OCI-LY7 (cell line): ENCODE data around the gene FAM110D. TPM values are rescaled to one million over a fixed set of nuclear protein-coding genes. Genes with fewer than 3 reads are reported as not detected.

Source experiments
- BruUV-seq: library from RNA; stranded (reverse); fragments of 400-500 nt; replicated peaks from 2 replicates; lab custom pipeline; 2021; lab: Mats Ljungman, UMichigan
- CTCF ChIA-PET: fragments of 300-600 bp; sonication (Branson Sonifier 250); formaldehyde crosslinking; loops from one replicate; lab custom pipeline; 2022; ENCODE audit warnings: antibody characterized with exemption; ENCODE audit not compliant: unreplicated experiment; lab: Charles Lee
- POLR2A ChIA-PET: fragments of 300-600 bp; sonication (Branson Sonifier 250); formaldehyde crosslinking; loops from one replicate; lab custom pipeline; 2022; ENCODE audit warnings: antibody characterized with exemption; lab: Charles Lee
- DNase-seq: peaks from one replicate; pipeline ENCODE4 v3.0.0-alpha.2; 2015; ENCODE audit warnings: low spot score
- H2AFZ ChIP-seq: fragments of 200-600 bp; sonication (generic), shearing (Covaris generic); 2 replicates; pipeline ENCODE4 v1.6.1; 2014; ENCODE audit warnings: mild to moderate bottlenecking, antibody characterized with exemption, low read length, moderate library complexity
- H3K27ac ChIP-seq: fragments of 200-600 bp; sonication (generic); 2 replicates; pipeline ENCODE4 v1.5.1; 2014; ENCODE audit warnings: mixed run types, low read depth, mild to moderate bottlenecking, moderate library complexity, low read length, inconsistent platforms; ENCODE audit not compliant: poor library complexity, severe bottlenecking
- H3K36me3 ChIP-seq: fragments of 200-600 bp; sonication (generic); 2 replicates; pipeline ENCODE4 v1.6.1; 2014; ENCODE audit warnings: mild to moderate bottlenecking, antibody characterized with exemption, low read length, moderate library complexity, mixed read lengths; ENCODE audit not compliant: insufficient read depth
- H3K4me1 ChIP-seq: fragments of 200-600 bp; sonication (generic); 2 replicates; pipeline ENCODE4 v1.5.1; 2014; ENCODE audit warnings: mild to moderate bottlenecking, low read length; ENCODE audit not compliant: insufficient read depth, poor library complexity, severe bottlenecking
- H3K4me2 ChIP-seq: fragments of 200-600 bp; sonication (generic); 2 replicates; pipeline ENCODE4 v1.6.1; 2014; ENCODE audit warnings: mild to moderate bottlenecking, low read length
- H3K4me3 ChIP-seq: fragments of 200-600 bp; sonication (generic); 2 replicates; pipeline ENCODE4 v1.5.1; 2014; ENCODE audit warnings: mild to moderate bottlenecking, low read depth, low read length; ENCODE audit not compliant: poor library complexity, severe bottlenecking
- H3K79me2 ChIP-seq: fragments of 200-600 bp; sonication (generic); 2 replicates; pipeline ENCODE4 v1.6.1; 2016; ENCODE audit warnings: low read depth, mild to moderate bottlenecking, low read length, moderate library complexity, mixed read lengths; ENCODE audit not compliant: insufficient read depth
- H3K9me2 ChIP-seq: fragments of 200-600 bp; sonication (generic); 2 replicates; pipeline ENCODE4 v1.6.1; 2016; ENCODE audit warnings: mild to moderate bottlenecking, low read length, mixed read lengths; ENCODE audit not compliant: insufficient read depth
- H3K9me3 ChIP-seq: fragments of 200-600 bp; sonication (generic); 2 replicates; pipeline ENCODE4 v1.6.1; 2014; ENCODE audit warnings: mild to moderate bottlenecking, mixed run types, low read length, mixed read lengths
- H4K20me1 ChIP-seq: fragments of 200-600 bp; sonication (generic); 2 replicates; pipeline ENCODE4 v1.6.1; 2014; ENCODE audit warnings: mild to moderate bottlenecking, antibody characterized with exemption, low read length, moderate library complexity, mixed read lengths; ENCODE audit not compliant: insufficient read depth
- EZH2phosphoT487 ChIP-seq: fragments of 200-600 bp; sonication (generic); IDR thresholded peaks from 2 replicates; pipeline ENCODE4 v1.6.1; 2018; ENCODE audit warnings: low read depth, borderline replicate concordance, mild to moderate bottlenecking, mixed run types, antibody characterized with exemption, low read length, moderate library complexity, mixed read lengths
- intact Hi-C: fragments of 100-400 bp; cut with micrococcal nuclease; formaldehyde crosslinking; loops from one replicate; pipeline ENCODE4 v1.10.0; 2022; ENCODE audit not compliant: unreplicated experiment
- total RNA-seq, 2 experiments: library from RNA; depleted of rRNA in 1 of 2; stranded (reverse); fragments of >200 nt in 1 of 2; shearing (Covaris generic) in 1 of 2; gene quantifications; 2 replicates each; pipeline ENCODE4 v1.2.3, GENCODE V29; 2014 to 2022
- TF ChIP-seq, protein P1 (sequence below): fragments of 200-600 bp; sonication (generic); conservative IDR thresholded peaks from 2 replicates; pipeline ENCODE4 v1.5.1; 2014; ENCODE audit warnings: mild to moderate bottlenecking, antibody characterized with exemption, low read length, moderate library complexity, mixed read lengths

Gene FAM110D
- total RNA-seq, 2 experiments from 2014 or later, result 0.11 TPM; not detected in 1

DNA sequence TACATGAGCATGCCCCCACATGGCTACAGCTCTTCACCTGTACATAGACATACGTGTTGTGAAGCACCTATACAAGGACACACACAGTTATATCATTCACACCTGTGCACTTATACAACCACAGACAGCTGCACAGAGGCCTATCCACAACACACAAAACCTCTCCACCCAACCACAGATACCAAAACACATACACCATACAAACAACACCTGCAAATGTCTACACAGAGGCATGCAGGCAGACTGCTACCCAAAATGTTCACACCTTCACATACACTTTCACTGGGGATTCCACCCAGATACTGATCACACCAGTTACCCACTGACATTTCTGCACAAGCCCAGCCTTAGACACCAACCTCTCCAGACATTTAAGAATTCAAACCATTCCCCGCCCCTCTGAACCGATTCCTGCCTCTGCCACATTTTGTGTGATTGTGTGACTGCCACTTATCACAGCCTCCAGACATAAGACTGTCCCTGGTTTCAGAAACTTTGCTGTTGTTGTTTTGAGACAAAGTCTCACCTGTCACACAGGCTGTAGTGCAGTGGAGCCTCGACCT lies 7.9 kb downstream of the FAM110D start:
- no TSS peak for BruUV-seq
- POLR2A ChIA-PET, result no interaction called here

DNA sequence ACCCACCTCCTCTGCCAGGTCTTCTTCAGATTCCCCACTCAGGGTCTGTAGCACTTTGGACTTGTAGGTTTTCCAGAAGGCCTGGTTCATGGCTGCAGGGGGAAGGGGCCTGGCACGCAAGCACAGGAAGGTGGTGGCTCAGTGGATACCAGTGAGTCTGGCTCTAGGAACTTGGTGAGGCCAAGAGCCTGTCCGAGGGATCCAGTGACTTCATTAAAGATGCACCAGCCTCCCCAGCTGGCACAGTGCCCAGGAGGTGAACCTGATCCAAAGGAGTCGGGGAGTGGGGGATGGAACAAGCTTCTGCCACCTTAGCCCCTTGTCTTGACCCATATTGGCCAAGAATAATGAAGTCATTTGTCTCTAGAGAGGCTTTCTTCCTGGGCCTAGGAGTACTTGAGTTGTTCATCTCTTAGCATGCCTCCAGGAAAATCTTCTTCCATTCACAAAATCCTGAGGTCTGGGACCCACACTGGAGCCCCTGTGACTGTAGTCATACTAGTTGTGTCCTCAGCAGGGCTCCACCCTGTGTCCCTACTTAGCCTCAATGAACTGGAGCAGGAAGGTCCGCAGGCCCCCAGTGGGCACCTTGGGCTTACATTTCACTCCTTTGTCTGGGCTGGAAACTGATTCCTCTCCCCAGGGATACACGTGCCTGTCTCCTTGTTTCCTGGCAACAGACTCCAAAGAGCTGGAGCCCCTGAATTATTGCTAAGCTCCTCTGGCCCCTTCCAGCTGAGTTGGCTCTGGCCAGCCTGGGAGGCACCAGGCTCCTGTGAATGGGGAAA lies 9.7 kb downstream of the FAM110D start, which contains the start of gene C1orf232:
Gene C1orf232 (minus strand): TSS at position 554 of the 788 bp plus-strand sequence. CDS start 464 bp downstream, at position 90.
- intact Hi-C loops, result loop anchor here (1.0 kb wide), 2 partner anchors 57 to 66 kb away; partner anchors contain the start of genes CEP85 and PDIK1L

More for the DNA sequence above, 7.9 kb downstream of the FAM110D start:
- TF ChIP-seq EZH2phosphoT487, result no peak
- TF ChIP-seq, protein P1, sequence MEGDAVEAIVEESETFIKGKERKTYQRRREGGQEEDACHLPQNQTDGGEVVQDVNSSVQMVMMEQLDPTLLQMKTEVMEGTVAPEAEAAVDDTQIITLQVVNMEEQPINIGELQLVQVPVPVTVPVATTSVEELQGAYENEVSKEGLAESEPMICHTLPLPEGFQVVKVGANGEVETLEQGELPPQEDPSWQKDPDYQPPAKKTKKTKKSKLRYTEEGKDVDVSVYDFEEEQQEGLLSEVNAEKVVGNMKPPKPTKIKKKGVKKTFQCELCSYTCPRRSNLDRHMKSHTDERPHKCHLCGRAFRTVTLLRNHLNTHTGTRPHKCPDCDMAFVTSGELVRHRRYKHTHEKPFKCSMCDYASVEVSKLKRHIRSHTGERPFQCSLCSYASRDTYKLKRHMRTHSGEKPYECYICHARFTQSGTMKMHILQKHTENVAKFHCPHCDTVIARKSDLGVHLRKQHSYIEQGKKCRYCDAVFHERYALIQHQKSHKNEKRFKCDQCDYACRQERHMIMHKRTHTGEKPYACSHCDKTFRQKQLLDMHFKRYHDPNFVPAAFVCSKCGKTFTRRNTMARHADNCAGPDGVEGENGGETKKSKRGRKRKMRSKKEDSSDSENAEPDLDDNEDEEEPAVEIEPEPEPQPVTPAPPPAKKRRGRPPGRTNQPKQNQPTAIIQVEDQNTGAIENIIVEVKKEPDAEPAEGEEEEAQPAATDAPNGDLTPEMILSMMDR, result no peak
- peaks cover 14% of the 10 kb centered on the region for H3K79me2 ChIP-seq
- H4K20me1 ChIP-seq, result no peaks in the 10 kb centered on the region
- no peak overlapping the region for H3K4me3 ChIP-seq
- no peak overlapping the region for H3K4me2 ChIP-seq
- no peak overlapping the region for H2AFZ ChIP-seq
- H3K27ac ChIP-seq, result no peak overlapping the region
- DNase-seq, result no peak
- H3K9me2 ChIP-seq, result no peaks in the 10 kb centered on the region
- intact Hi-C loops, result no loop called here
- peaks cover 10% of the 10 kb centered on the region; the same call in 1 of the 2 replicates for H3K36me3 ChIP-seq
- CTCF ChIA-PET, result no interaction called here
- H3K9me3 ChIP-seq, result no peaks in the 10 kb centered on the region
- peaks cover 9% of the 10 kb centered on the region for H3K4me1 ChIP-seq

More for the DNA sequence above, 9.7 kb downstream of the FAM110D start, which contains the start of gene C1orf232:
- Histone ChIP-seq H3K9me2 (no peaks in the 10 kb centered on the region), H4K20me1 (no peaks in the 10 kb centered on the region), H3K27ac (no peak within 1 kb of the TSS), H3K4me2 (peak within 1 kb of the TSS; percentile 87), H3K4me3 (peak within 1 kb of the TSS; percentile 81), H3K79me2 (peaks cover 14% of the 10 kb centered on the region), H3K36me3 (peaks cover 22% of the 10 kb centered on the region), H3K9me3 (no peaks in the 10 kb centered on the region), H3K4me1 (peaks cover 9% of the 10 kb centered on the region), H2AFZ (peak within 1 kb of the TSS; percentile 44; the same call in 1 of the 2 replicates)
- no peak for TF ChIP-seq EZH2phosphoT487
- TF ChIP-seq, protein P1, result no peak
- CTCF ChIA-PET, result no interaction called here
- DNase-seq, result no peak
- POLR2A ChIA-PET, result no interaction called here
- BruUV-seq, result no TSS peak
